HG03095 (cell line): ENCODE results near the gene LRP1.

ENCODE experiments used
- ATAC-seq: cut with Tn5 transposase; IDR thresholded peaks from one replicate; pipeline ENCODE4 v1.9.1; 2021; ENCODE audit warnings: moderate library complexity; ENCODE audit not compliant: unreplicated experiment

LRP1 gene

DNA sequence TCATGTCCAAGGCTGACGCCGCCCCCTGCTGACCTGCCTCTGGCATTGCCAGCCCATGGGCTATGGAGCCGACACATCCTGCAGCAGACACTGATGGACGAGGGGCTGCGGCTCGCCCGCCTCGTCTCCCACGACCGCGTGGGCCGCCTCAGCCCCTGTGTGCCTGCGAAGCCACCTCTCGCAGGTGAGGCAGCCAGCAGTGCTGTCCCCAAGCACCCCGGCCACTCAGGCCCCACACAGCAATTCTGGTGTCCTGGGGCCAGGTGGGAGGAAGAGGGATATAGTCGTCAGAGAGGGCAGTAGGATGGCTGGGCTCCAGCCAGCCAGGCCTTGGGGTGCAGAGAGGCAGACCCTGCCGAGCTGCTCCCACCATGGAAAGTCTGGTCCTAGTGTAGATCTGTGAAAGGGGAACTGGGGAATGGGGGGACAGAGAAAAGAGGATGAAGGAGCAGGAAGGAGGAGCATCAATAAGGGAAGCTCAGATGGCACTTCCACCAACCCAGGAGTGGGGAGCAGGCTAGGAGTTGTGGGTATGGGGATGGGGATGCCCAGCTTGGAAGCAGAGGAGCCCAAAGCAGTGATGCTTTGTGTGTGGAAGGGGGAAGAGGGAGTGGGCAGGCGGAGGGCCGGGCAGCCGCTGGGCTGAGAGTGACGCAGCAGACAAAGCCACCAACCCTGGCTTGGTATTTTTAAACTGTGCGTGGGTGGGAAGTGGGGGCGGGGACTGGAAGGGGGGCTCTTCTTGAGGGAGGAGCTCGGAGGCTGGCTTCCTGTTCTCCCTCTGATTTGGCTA lies 34.7 kb upstream of the LRP1 start:
- no peak for ATAC-seq

DNA sequence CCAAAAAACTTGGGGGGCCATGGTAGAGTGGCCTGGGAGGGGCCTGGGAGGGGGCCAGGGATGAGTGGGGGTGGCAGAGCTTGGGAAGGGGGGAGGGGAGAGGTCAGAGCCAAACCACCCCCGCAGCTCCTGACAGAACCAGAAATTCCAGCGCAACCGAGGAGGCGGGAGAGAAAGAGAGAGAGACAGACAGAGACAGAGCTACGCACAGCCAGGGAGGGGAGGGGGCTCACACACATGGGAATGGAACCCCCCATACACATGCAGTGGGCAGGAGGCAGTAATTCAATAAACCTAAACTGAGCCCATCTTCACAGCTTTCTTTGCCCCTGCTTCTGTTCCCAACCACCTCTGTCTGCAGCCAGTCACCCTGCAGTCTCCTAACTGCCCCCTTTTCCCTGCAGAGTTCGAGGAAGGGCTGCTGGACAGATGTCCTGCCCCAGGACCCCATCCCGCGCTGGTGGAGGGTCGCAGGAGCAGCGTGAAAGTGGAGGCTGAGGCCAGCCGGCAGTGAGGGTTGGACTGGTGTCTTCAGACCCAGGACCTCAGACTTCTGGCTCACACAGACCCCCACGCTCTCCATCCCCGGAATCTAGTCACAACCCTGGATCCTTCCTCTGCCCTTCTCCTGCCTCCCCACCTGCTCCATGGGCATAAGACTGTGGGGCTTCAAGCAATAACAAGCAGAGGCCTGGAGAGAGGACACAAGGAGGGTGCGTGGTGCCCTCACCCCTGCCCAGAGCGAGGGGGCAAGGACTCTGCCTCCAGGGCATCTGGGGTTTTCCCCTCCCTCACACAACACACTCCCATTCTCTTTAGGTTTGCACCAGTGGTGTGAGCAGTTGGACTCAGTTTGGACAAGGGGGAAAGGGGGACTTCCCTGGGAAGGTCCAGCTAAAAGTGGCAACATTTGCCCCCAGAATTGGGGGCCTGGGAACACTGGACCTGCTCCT lies 33.8 kb upstream of the LRP1 start:
- no peak for ATAC-seq

DNA sequence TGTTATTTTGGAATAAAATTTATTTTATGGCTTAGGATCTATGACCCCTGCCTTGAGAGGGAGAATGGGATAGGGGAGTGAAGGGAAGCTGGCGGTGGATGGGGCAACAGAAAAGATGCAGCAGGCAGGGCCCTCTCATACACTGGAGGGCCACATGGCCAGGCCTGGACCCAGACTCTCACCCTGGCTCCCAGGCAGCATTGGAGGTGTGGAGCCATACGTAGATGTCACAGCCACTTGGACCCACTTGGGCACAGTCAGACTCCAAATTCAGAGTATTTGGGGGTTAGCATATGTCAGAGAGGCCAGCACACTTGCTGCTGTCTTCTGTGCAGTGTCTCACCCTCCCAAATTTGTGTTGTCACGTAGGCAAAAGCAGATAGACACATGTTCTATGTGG lies 32.8 kb upstream of the LRP1 start:
- ATAC-seq = no peak

DNA sequence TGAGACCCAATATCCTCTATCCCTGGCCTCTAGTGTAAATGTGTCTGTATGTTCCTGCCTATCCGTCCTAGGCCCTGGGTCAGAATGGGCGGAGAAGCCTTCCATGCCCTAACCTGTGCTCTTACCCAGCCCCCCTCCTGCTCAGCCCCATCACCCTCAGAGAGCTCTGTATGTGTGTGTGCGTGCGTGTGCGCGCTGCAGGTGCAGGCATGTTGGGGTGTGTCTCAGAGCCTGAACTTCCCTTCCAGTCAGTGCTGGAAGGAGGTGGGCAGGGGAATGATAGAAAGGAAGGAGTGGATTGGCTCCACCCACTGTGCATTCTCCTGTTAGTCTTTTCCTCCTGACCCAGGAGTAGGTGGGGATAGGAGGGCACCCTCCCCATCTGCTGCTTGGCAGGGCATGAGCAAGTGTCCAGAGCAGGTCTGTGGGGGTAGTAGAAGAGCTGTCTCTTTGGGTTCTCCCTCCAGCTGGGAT lies 32.1 kb upstream of the LRP1 start:
- no peak for ATAC-seq

DNA sequence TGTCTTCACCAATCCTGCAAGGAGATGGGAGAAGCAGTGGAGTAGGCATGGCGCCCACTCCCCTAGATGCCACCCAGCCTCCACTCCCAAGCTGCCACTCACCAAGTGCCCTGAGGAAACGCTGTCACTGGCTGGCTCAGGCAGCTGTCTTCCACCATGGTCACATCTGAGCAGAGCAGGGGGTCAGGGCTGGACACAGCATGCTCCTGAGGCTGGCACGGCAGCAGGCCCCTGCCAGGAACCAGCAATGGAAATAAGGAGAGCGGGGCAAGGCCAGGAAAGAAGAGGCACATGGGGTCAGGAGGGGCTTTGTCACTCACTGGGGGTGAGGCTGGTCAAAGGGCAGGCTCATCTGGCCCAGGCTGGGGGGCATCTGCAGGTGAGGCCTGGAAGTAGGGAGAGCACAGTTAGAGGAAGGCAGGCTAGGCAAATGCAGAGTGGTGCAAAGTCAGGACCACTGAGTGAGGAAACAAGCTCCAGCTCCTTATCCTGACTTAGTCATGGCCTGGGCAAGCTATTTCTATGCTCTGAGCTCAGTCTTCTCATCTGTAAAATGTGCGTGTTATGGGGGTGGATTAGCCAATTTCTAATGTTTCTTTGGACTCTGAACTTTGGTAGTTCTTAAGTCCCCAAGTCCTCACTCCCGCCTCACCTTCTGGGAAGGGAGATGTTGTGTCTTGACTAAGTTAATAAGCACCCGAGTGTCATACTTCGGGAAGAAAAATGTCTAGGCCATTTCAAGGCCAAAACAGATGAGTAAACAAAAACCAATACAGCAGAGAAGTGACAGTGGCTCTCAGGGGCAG lies 31.3 kb upstream of the LRP1 start:
- ATAC-seq = no peak

DNA sequence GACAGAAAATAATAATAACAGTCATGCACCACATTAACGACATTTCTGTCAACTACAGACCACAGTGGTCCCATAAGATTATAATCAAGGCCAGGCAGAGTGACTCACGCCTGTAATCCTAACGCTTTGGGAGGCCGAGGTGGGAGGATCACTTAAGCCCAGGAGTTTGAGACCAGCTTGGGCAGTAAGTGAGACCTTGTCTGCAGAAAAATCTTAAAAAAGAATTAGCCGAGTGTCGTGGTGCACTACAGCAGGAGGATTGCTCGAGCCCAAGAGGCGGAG lies 30.8 kb upstream of the LRP1 start:
- no peak for ATAC-seq

DNA sequence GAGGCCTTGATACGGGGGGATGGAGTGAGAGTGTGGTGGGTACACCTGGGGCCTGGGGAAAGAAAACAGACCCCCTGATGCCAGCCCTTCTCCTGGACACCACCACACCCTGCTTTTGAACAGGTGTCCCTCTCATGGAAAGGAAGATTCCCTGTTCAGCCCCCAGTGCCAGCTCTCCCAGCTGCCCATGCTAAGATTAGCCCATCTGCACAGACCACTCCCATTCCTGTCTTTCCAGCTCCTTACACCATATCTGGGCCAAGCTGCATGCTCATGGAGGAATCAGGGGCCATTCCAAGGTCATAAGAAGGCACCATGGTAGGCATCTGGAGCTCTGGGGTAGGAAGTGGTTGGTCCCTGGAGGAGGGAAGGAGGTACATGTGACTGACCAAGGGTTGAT lies 29.7 kb upstream of the LRP1 start:
- ATAC-seq = no peak

DNA sequence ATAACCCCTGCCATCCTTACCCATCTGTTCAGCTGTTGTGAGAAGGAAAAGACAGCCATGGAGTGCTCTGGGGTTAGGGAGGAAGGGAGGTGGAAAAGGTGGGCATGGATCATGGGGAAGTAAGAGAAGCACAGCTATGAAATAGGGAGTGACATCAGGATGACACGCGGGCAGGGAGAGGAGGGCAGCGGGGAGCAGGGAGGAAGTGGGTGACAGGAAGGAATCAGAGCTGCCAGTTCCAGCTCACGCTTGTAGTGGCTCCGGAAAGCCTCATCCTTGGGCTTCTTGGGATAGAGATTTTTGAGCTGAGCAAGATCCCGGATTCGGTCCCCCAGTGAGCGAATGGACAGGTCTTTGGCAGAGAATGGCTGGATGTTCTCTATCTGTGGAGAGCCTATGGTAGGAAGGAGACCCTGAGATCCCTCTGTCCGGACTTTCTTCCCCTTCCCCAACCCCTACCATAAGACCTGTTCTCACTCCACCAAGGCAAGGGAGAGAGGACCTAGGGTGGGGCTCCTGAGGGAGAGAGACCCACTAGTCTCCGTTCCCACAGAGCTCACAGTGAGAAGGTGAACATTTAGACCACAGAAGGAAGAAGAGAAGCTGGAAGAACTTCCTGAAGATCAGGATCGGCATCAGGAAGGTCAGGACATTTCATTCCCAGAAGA lies 29.1 kb upstream of the LRP1 start:
- ATAC-seq = no peak

DNA sequence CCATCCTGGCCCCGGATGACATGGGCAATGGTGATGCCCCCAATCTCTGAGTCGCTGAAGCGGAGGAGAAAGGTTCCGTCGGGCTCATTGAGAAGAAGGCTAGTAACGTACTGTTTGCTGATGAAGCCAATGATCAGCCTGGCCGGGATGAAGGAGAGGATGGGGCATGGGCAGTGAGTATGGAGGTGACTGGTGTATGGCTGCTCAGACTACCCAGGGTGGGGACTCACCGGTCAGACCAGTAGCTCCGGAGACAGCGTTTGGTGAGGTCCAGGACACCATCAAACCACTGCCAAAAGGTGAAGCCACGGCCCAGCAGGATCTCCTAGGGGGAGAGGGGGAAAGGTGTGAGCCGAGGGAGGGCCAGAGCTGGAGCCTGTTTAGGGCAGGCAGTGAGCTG lies 28.5 kb upstream of the LRP1 start:
- no peak for ATAC-seq

DNA sequence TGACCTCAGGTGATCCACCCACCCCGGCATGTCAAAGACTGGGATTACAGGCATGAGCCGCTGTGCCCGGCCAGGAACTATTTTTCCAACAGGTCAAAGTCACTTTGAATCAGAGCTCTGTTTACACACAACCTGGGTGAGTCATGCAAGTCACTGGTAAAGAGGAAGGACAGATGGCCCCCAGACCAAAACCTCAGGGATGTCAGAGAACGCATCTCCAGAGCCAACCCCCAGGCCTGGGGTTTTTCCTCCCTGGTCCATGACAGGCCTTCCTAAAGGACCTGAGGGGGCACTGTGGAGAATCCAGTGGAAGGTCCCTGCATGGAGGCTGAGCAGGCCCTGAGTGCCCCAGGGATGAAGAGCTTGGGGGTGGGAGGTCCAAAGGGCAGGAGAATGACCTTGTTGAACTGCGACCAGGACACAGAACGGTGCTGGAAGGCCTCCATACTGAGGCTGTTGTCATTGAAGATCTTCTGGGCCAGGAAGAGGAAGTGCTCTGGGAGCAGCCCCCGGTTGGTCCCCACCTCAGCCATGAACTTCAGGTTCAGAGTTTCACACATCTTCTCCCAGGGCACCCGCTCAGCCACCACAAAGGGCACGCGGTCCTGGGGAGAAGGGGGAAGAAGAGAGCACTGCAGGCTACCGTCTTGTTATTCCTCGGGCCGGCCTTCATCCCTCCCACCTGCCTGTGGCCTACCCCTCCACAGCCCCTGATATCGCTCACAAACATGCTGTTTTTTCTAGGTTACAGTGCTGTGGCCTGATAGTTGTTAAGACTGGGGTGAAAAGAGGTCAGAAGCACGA lies 26.2 kb upstream of the LRP1 start:
- ATAC-seq = no peak

DNA sequence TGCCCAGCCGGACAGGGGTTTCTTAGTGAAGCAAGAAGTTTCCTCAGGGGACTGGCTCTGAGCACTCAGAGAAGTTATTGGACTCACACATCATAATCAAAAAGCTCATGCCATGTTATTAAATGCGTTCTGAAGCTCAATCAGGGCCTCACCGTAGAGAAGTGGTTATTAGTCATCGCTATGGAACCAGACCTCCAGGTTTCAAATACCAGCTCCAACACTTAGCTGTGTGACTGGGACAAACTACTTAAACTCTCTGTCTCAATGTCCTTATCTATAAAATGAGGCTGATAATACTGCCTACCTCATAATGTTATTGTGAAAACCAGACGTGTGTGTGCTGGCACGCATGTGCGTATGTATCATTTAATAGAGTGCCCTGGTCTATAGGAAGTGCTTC lies 24.4 kb upstream of the LRP1 start:
- ATAC-seq = no peak

DNA sequence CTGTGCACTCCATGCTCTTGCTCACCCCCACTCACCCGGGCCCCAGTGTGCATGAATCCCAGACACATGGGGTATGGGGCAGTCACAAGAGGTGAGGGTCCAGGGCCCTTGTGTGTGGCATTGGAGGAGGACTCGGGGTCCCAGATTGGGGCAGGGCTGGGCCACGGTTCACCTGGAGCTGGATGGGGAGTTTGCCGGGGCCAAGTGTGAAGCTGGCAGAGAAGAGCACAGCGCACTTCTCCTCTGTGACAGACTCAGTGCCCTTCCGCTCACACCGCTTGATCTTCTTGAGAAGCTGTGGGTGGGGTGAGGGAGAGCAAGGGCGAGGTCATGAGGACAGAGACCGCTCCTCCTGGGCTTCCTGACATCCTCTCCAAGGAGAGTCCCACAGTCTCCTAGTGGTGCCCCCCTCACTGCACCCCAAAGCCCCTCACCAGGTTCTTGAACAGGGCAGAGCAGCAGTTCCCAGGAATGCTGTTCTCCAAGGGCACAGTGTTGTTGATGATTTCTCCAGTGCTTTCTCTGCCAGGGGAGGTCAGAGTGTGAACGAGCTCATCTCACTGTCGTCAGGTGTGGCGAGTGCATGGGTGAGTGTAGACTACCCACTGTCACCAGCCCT lies 23.9 kb upstream of the LRP1 start:
- ATAC-seq = no peak

DNA sequence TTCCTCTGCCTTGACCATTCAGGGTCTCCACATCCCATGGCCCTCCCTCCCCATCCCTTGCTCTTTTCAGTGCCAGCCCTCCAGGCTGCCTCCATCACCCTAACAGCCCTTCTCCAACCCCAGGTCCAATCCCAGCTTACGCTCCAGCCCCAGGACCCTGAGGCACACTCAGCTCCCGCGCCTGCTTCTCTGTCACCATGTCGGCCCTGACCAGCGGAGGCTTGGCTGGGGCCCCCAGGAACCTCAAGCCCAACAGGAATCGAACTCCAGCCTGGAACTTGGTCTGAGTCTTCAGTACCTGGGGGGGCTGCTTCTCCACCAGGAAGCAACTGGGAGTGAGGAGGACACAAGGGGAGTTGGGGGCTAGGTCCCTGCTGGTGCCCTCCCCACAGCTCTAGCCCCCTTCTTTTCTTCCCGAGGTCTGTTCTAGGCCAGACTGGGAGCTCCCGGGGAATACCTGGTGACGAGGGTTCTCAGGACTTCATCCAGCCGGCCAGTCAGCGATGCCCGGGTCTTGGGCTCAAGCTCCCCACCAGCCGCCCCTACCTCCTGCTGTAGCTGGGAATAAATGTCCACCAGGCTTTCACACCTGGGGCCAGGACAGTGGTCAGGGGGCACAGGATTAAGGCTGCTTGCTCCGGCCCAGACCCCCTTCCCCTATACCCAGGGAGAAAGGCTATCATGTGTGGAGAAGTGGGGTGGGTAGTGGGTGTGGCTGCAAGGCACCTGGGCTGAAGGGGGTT lies 23.1 kb upstream of the LRP1 start:
- no peak for ATAC-seq

DNA sequence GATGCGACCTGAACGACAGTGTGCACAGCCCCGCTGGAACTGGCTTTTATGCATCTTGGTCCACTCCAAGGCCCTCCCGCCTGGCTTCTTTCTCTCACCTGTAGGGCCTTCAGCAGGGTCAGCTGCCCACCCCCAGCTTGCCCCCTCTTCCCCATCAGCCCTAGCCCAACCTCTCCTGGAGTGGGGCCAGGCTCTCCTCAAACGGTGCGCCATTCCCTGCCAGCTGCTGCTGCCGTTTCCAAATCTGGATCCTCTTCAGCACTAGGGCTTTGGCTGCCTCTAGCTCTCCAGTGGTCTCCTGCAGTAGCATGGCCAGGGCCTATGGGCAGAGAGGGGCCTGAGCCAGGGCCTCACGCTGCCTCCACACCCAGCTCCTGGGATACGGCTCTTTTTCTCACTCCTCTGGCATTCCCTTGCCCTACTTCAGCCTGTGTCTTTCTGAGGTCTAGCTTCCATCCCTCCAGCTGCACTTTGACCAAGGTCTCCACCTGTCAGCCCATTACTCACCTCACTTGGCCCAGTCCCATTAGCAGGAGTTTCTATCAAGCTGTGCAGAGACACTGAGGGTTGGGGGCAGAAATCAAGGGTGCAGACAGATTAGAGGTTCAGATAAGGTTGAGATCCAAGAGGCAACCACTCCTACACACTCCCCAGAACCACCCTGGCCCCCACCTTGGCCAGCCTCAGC lies 22.1 kb upstream of the LRP1 start:
- no peak for ATAC-seq

DNA sequence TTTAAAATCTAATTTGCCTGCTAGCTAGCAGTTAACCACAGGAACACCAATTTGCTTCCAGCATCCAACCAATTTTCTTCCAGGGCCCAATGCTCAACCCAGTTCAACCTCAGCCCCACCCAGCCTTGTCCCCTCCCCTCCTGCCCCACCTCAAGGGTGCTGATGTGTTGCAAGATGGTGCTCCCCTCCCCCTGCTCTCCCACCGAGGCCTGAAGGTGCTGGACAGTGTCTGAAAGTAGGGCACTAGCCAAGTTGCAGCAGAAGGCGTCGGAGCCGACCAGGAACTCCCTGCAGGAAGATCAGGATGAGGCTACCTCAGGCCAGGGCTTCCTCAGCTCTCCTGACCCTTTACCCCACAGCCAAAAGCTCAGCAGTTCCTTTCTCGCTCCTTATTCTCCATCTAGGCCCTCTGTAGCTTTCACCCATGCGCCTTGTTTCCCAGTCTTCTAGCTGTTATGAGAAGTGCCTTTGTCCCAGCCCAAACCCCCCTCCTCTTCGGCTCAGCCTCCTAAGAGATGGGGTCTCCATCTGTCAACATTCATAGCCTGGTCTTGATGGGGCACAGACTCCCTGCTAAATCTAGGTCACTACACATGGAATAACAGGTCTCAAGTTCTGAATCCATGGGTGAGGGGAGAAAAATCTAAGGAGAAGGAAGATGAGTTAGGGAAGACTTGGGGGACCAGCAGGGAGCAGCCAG lies 20.7 kb upstream of the LRP1 start:
- no peak for ATAC-seq

DNA sequence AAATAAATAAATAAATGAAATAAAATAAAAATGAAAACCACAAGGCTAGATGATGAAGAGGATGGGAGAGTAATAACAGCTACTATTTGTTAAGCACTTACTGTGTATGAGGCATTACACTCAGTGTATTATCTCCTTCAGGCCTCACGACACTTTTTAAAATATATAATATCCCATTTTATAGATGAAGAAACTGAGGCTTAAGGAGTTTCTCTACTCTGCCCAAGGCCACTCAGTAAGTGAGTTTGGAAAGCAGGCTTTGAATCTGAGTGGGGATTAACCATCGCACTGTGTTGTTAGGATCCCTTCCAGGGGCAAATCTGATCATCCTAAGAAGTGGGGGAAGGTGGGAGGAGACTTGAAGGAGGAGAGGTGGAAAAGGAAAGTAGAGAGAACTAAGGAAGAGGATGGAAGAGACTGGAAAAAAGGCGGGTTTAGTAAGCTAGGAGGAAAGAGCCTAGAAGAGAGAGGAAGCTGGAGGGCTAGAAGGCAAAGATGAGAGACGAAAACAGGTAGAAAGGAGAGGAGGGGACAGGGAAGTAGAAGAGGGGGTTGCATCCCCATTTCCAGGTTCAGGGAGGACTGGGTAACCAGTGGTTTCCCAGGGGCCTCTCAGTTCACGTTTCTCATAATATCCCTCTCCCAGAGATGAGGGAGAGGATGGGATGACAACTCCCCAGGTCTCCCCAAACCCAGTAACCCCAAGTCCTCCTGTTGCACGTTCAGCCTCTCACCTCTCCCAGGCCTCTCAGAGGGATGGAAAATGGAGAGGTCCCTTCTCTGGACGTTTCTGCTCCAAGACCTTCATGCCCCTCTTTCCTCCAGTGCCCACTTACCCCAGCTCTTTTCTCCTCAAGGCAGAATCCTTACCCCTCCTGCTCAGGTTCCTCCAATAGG lies 18.8 kb upstream of the LRP1 start:
- no peak for ATAC-seq
